Putamen (tissue), 1 donor: ENCODE results near the gene SMAP1.

Experiments
- DNase-seq: peaks from one replicate; pipeline ENCODE4 v3.0.0-alpha.2; 2016; ENCODE audit warnings: low spot score

SMAP1 gene

GRCh38 chr6:70901324-70901723, 233.6 kb downstream of the SMAP1 start:
- DNase-seq, result no peak

- DNase-seq, result no peak
These were observed 236.2 kb downstream of the SMAP1 start for GRCh38 chr6:70903665-70904452.

GRCh38 chr6:70905742-70906141, 238.1 kb downstream of the SMAP1 start:
- DNase-seq, result no peak
